HepG2 (cell line): ENCODE measurements around the gene ZNF341. TPM values are rescaled to one million over a fixed set of nuclear protein-coding genes. Genes with fewer than 3 reads are reported as not detected.

Experiments
- ATAC-seq: fragments of 200-7000 bp; cut with Tn5 transposase; 3 replicates; pipeline ENCODE4 v1.9.1; 2020; ENCODE audit warnings: mild to moderate bottlenecking, moderate library complexity
- BruUV-seq: library from RNA; stranded (reverse); fragments of 400-500 nt; replicated peaks from 2 replicates; lab custom pipeline; 2021; lab: Mats Ljungman, UMichigan
- CTCF ChIA-PET: fragments of 300-600 bp; formaldehyde crosslinking; extraction: SDS; loops from one replicate; lab custom pipeline; 2021; ENCODE audit warnings: low total read pairs, inconsistent platforms, low intra/inter-chr PET ratio; lab: Yijun Ruan, JAX
- POLR2A ChIA-PET: fragments of 350-600 bp; sonication (Branson Sonifier 250); formaldehyde crosslinking; loops from one replicate; lab custom pipeline; 2020; ENCODE audit warnings: antibody characterized with exemption, inconsistent platforms; lab: Yijun Ruan, JAX
- DNase-seq: peaks from one replicate; pipeline ENCODE4 v3.0.0-alpha.2; 2015; ENCODE audit warnings: low spot score
- FAIRE-seq: peaks from 3 replicates; lab custom pipeline; 2011; peaks lifted over from hg19 to GRCh38; lab: Jason Lieb, UNC
- H2AFZ ChIP-seq: one replicate; pipeline ENCODE4 v1.6.1; 2011; ENCODE audit warnings: low read length, inconsistent platforms
- H3K27ac ChIP-seq: fragments of 300-600 bp; 3 replicates; pipeline ENCODE4 v1.8.0; 2011; ENCODE audit warnings: mixed run types, mild to moderate bottlenecking, mixed read lengths, low read length, inconsistent platforms; ENCODE audit not compliant: insufficient read depth; ENCODE audit errors: extremely low read length
- H3K27me3 ChIP-seq, 2 experiments: fragments of 200-600 bp in 1 of 2; 2 replicates in 1 of 2; 3 replicates in 1 of 2; pipeline versions ENCODE4 v1.6.0 to v1.8.0; 2011; ENCODE audit warnings: low read length in 2 of 2, mild to moderate bottlenecking in 2 of 2, moderate library complexity in 2 of 2, inconsistent platforms in 1 of 2; ENCODE audit not compliant: insufficient read depth in 2 of 2, control insufficient read depth in 1 of 2
- H3K36me3 ChIP-seq, 2 experiments: fragments of 200-600 bp in 1 of 2; replicated peaks in 1 of 2; 2 replicates in 1 of 2; 3 replicates in 1 of 2; pipeline versions ENCODE4 v1.5.1 to v1.8.0; 2011; ENCODE audit warnings: low read length in 2 of 2, inconsistent platforms in 1 of 2; ENCODE audit not compliant: insufficient read depth in 2 of 2, control insufficient read depth in 1 of 2
- H3K4me1 ChIP-seq: 2 replicates; pipeline ENCODE4 v1.5.1; 2012; ENCODE audit warnings: low read length, inconsistent platforms; ENCODE audit not compliant: insufficient read depth
- H3K4me2 ChIP-seq: 2 replicates; pipeline ENCODE4 v1.6.0; 2011; ENCODE audit warnings: low read depth, low read length, inconsistent platforms
- H3K4me3 ChIP-seq, 3 experiments: fragments of 200-600 bp in 1 of 3; sonication (generic), shearing (Covaris generic) in 1 of 3; replicated peaks in 1 of 3; 2 replicates each; pipeline ENCODE4 v1.5.1; 2011 to 2016; ENCODE audit warnings: low read length in 3 of 3, inconsistent platforms in 2 of 3, low read depth in 2 of 3, mild to moderate bottlenecking in 2 of 3, control low read depth in 1 of 3, mixed read lengths in 1 of 3; ENCODE audit not compliant: insufficient read depth in 1 of 3
- H3K79me2 ChIP-seq: one replicate; pipeline ENCODE4 v1.6.1; 2011; ENCODE audit warnings: low read length, inconsistent platforms; ENCODE audit not compliant: insufficient read depth
- H3K9ac ChIP-seq: 2 replicates; pipeline ENCODE4 v1.6.0; 2011; ENCODE audit warnings: mild to moderate bottlenecking, low read depth, low read length, inconsistent platforms; ENCODE audit not compliant: insufficient read depth
- H3K9me3 ChIP-seq: 2 replicates; pipeline ENCODE4 v1.5.1; 2012; ENCODE audit warnings: mild to moderate bottlenecking, low read length
- H4K20me1 ChIP-seq: 2 replicates; pipeline ENCODE4 v1.6.0; 2011; ENCODE audit warnings: inconsistent platforms, mild to moderate bottlenecking, low read length, moderate library complexity; ENCODE audit not compliant: insufficient read depth
- HIVEP1 ChIP-seq: sonication (generic); formaldehyde crosslinking; IDR thresholded peaks from 2 replicates; pipeline ENCODE4 v1.4.0; 2020; ENCODE audit warnings: mild to moderate bottlenecking, missing genetic modification reagents
- NFE2 ChIP-seq: sonication (generic); formaldehyde crosslinking; IDR thresholded peaks from 2 replicates; pipeline ENCODE4 v1.4.0; 2020; ENCODE audit warnings: missing genetic modification reagents
- NR2F1 ChIP-seq, 2 experiments: fragments of 450-650 bp in 1 of 2; formaldehyde crosslinking in 1 of 2; IDR thresholded peaks; 2 replicates each; pipeline versions ENCODE4 v1.5.0 to v1.6.1; 2016 to 2020; ENCODE audit warnings: mild to moderate bottlenecking in 1 of 2, missing compliant biosample characterization in 1 of 2, missing genetic modification reagents in 1 of 2, moderate library complexity in 1 of 2
- SP1 ChIP-seq, 2 experiments: fragments of 450-650 bp in 1 of 2; sonication (generic) in 1 of 2; formaldehyde crosslinking in 1 of 2; IDR thresholded peaks; 2 replicates each; pipeline versions ENCODE4 v1.4.0 to v1.6.1; 2016 to 2020; ENCODE audit warnings: missing genetic modification reagents in 1 of 2
- ZFP36L1 ChIP-seq: sonication (generic); formaldehyde crosslinking; IDR thresholded peaks from 2 replicates; pipeline ENCODE4 v1.8.0; 2022; ENCODE audit warnings: mild to moderate bottlenecking, missing genetic modification reagents, moderate library complexity
- ZNF10 ChIP-seq: sonication (generic); formaldehyde crosslinking; IDR thresholded peaks from 2 replicates; pipeline ENCODE4 v1.4.0; 2020; ENCODE audit warnings: mild to moderate bottlenecking, low read depth, missing genetic modification reagents, borderline replicate concordance
- ZNF143 ChIP-seq: sonication (generic); formaldehyde crosslinking; IDR thresholded peaks from 2 replicates; pipeline ENCODE4 v1.4.0; 2020; ENCODE audit warnings: missing genetic modification reagents
- ZNF569 ChIP-seq: sonication (generic); formaldehyde crosslinking; IDR thresholded peaks from 2 replicates; pipeline ENCODE4 v1.5.0; 2020; ENCODE audit warnings: mild to moderate bottlenecking, missing genetic modification reagents, moderate library complexity, borderline replicate concordance
- ZNF607 ChIP-seq: sonication (generic); formaldehyde crosslinking; IDR thresholded peaks from 2 replicates; pipeline ENCODE4 v1.5.1; 2020; ENCODE audit warnings: missing genetic modification reagents, mild to moderate bottlenecking, borderline replicate concordance
- ZNF660 ChIP-seq: sonication (generic); formaldehyde crosslinking; IDR thresholded peaks from 2 replicates; pipeline ENCODE4 v1.5.1; 2020; ENCODE audit warnings: mild to moderate bottlenecking, low read depth, missing genetic modification reagents, borderline replicate concordance
- ZNF674 ChIP-seq: sonication (generic); formaldehyde crosslinking; IDR thresholded peaks from 2 replicates; pipeline ENCODE4 v1.5.0; 2020; ENCODE audit warnings: low read depth, mild to moderate bottlenecking, missing genetic modification reagents
- ZNF891 ChIP-seq: sonication (generic); formaldehyde crosslinking; IDR thresholded peaks from 2 replicates; pipeline ENCODE4 v1.5.0; 2020; ENCODE audit warnings: mild to moderate bottlenecking, missing genetic modification reagents
- WGBS: methylation state at CpG from one replicate; pipeline ENCODE4 v1.1.6; 2017; ENCODE audit warnings: low lambda C conversion rate; 5-methylcytosine and 5-hydroxymethylcytosine counted together
- in situ Hi-C: cut with HindIII; loops from 2 replicates; pipeline ENCODE4 v1.10.0; 2017; ENCODE audit warnings: low pct_unique_long_range_greater_than_20kb; ENCODE audit not compliant: extremely low pct_ligation_motif_present
- intact Hi-C: fragments of 100-400 bp; cut with micrococcal nuclease; formaldehyde crosslinking; loops from one replicate; pipeline ENCODE4 v1.10.0; 2022; ENCODE audit not compliant: unreplicated experiment
- polyA plus RNA-seq, 8 experiments: library from polyadenylated mRNA; depleted of rRNA in 3 of 8; stranded (reverse) in 7 of 8; unstranded in 1 of 8; fragments of >200 nt; fragmentation: Illumina TruSeq in 4 of 8; extraction: Trizol in 4 of 8; gene quantifications; 2 replicates each; pipeline versions ENCODE4 v1.2.1 to v1.2.3, GENCODE V29; 2011 to 2016; ENCODE audit warnings: low read depth in 4 of 8, missing spikeins in 1 of 8, mixed read lengths in 1 of 8; ENCODE audit not compliant: insufficient read depth in 1 of 8
- total RNA-seq, 5 experiments: library from RNA; depleted of rRNA; stranded (reverse); fragments of >200 nt; fragmentation: Illumina TruSeq; extraction: Trizol; gene quantifications; 2 replicates each; pipeline ENCODE4 v1.2.3, GENCODE V29; 2016; ENCODE audit warnings: low read depth in 1 of 5
- TF ChIP-seq, protein P1 (sequence below): sonication (generic); formaldehyde crosslinking; IDR thresholded peaks from 2 replicates; pipeline ENCODE4 v1.4.0; 2020; ENCODE audit warnings: mild to moderate bottlenecking, missing genetic modification reagents
- TF ChIP-seq, protein P2 (sequence below): sonication (generic); formaldehyde crosslinking; IDR thresholded peaks from 2 replicates; pipeline ENCODE4 v1.9.0; 2021; ENCODE audit warnings: missing genetic modification reagents, mild to moderate bottlenecking, borderline replicate concordance
- TF ChIP-seq, protein P3 (sequence below): sonication (generic); formaldehyde crosslinking; IDR thresholded peaks from 2 replicates; pipeline ENCODE4 v1.4.0; 2020; ENCODE audit warnings: mild to moderate bottlenecking, low read depth, missing genetic modification reagents

Gene ZNF341
- total and polyA plus RNA-seq, 2 of the 13 experiments (the other 11 are each of a cell fraction or from before 2014, with no cell fraction given) = 1.1 to 2.2 TPM

DNA sequence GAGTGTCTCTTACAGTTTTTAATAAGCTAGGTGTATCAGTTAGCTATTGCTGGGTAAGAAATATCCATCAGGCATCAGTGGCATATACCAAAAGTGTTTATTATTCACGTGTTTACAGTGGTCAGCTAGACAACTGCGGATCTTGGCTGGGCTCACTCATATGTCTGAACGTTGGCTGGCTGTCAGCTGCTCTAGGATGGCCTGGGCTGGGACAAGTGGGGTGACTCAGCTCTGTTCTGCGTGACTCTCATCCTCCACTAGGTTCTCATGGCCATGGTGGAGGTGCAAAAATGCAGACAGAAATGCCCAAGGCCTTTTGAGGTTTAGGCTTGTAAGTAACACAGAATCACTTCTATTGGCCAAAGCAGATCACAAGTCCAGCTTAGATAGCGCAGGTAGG is 22.0 kb downstream of the ZNF341 start:
- no peak overlapping the region for H3K9ac ChIP-seq
- no peak overlapping the region for H3K27ac ChIP-seq
- H3K4me2 ChIP-seq = no peak overlapping the region
- ChIA-PET POLR2A (no interaction called here), CTCF (no interaction called here)
- intact Hi-C loops = no loop called here
- no peak for ATAC-seq
- no peak overlapping the region for H3K4me3 ChIP-seq
- no peak overlapping the region for H2AFZ ChIP-seq
- H3K27me3 ChIP-seq = no peaks in the 10 kb centered on the region
- peaks cover 9% of the 10 kb centered on the region for H3K4me1 ChIP-seq
- no peak for DNase-seq
- no TSS peak for BruUV-seq
- H4K20me1 ChIP-seq = no peaks in the 10 kb centered on the region
- in situ Hi-C loops = no loop called here
- no peaks in the 10 kb centered on the region for H3K9me3 ChIP-seq
- no peak for FAIRE-seq
- WGBS = 83% methylated on average over 5 of the region's 5 CpGs
- peaks cover 0 to 3% of the 10 kb centered on the region in 2 experiments; a peak in 2 of 5 replicates for H3K36me3 ChIP-seq
- H3K79me2 ChIP-seq = no peaks in the 10 kb centered on the region
- TF ChIP-seq ZNF660 = no peak
- no peak for TF ChIP-seq ZNF891 (CRISPR knock-in tag)
- TF ChIP-seq, protein P1, sequence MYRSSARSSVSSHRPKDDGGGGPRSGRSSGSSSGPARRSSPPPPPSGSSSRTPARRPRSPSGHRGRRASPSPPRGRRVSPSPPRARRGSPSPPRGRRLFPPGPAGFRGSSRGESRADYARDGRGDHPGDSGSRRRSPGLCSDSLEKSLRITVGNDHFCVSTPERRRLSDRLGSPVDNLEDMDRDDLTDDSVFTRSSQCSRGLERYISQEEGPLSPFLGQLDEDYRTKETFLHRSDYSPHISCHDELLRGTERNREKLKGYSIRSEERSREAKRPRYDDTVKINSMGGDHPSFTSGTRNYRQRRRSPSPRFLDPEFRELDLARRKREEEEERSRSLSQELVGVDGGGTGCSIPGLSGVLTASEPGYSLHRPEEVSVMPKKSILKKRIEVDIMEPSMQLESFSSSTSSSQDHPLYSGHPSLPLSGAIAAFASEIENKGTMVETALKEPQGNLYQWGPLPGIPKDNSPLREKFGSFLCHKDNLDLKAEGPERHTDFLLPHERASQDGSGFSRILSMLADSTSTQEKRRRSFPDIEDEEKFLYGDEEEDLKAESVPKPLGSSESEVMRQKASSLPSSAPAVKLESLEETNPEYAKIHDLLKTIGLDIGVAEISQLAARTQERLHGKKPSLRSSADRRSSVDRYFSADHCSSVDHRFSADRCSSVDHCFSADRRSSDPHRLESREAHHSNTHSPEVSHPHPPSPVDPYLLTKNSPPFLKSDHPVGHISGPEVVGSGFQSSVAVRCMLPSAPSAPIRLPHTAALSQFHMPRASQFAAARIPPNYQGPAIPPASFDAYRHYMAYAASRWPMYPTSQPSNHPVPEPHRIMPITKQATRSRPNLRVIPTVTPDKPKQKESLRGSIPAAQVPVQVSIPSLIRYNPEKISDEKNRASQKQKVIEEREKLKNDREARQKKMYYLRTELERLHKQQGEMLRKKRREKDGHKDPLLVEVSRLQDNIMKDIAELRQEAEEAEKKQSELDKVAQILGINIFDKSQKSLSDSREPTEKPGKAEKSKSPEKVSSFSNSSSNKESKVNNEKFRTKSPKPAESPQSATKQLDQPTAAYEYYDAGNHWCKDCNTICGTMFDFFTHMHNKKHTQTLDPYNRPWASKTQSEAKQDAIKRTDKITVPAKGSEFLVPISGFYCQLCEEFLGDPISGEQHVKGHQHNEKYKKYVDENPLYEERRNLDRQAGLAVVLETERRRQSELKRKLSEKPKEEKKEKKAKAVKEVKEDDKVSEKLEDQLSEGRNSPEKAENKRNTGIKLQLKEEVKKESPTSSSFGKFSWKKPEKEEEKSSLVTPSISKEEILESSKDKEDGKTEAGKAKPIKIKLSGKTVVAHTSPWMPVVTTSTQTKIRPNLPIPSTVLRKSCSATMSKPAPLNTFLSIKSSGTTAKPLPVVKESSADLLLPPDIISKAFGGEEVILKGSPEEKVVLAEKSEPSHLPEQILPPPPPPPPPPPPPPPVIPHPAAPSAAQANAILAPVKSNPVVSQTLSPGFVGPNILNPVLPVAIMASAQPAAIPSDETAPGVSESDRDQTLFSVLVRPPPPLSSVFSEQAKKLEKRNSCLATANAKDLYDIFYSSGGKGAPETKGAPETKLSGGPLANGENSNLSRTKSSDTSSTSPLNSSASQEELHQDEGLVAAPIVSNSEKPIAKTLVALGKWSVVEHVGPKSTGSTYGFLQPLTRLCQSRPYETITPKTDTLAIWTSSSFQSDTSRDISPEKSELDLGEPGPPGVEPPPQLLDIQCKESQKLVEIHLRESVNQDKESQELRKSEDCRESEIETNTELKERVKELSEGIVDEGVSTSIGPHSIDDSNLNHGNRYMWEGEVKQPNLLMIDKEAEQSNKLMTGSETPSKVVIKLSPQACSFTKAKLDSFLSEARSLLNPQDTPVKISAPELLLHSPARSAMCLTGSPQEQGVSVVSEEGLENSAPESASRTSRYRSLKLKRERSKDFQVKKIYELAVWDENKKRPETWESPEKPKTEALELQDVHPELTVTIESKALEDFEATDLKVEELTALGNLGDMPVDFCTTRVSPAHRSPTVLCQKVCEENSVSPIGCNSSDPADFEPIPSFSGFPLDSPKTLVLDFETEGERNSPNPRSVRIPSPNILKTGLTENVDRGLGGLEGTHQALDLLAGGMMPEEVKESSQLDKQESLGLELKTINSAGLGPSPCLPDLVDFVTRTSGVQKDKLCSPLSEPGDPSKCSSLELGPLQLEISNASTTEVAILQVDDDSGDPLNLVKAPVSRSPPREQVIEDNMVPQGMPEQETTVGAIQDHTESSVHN (CRISPR knock-in tag) = no peak
- TF ChIP-seq HIVEP1 (CRISPR knock-in tag) = no peak
- no peak for TF ChIP-seq NFE2 (CRISPR knock-in tag)
- TF ChIP-seq ZNF143 (CRISPR knock-in tag) = no peak
- TF ChIP-seq ZFP36L1 (CRISPR knock-in tag) = no peak
- no peak for TF ChIP-seq NR2F1 (CRISPR knock-in tag; IDR thresholded peaks at IDR 0.05)
- TF ChIP-seq ZNF674 (CRISPR knock-in tag) = no peak
- no peak for TF ChIP-seq SP1 (IDR thresholded peaks at IDR 0.05)
- TF ChIP-seq SP1 (CRISPR knock-in tag; IDR thresholded peaks at IDR 0.05) = no peak
- TF ChIP-seq, protein P2, sequence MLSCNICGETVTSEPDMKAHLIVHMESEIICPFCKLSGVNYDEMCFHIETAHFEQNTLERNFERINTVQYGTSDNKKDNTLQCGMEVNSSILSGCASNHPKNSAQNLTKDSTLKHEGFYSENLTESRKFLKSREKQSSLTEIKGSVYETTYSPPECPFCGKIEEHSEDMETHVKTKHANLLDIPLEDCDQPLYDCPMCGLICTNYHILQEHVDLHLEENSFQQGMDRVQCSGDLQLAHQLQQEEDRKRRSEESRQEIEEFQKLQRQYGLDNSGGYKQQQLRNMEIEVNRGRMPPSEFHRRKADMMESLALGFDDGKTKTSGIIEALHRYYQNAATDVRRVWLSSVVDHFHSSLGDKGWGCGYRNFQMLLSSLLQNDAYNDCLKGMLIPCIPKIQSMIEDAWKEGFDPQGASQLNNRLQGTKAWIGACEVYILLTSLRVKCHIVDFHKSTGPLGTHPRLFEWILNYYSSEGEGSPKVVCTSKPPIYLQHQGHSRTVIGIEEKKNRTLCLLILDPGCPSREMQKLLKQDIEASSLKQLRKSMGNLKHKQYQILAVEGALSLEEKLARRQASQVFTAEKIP (CRISPR knock-in tag) = no peak
- no peak for TF ChIP-seq ZNF10 (CRISPR knock-in tag)
- TF ChIP-seq, protein P3, sequence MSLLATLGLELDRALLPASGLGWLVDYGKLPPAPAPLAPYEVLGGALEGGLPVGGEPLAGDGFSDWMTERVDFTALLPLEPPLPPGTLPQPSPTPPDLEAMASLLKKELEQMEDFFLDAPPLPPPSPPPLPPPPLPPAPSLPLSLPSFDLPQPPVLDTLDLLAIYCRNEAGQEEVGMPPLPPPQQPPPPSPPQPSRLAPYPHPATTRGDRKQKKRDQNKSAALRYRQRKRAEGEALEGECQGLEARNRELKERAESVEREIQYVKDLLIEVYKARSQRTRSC = no peak
- TF ChIP-seq ZNF607 (CRISPR knock-in tag) = no peak
- TF ChIP-seq ZNF569 (CRISPR knock-in tag) = no peak
